ENCODE data around the gene USP17L18. TPM values are rescaled to one million over a fixed set of nuclear protein-coding genes. Genes with fewer than 3 reads are reported as not detected.

USP17L18 gene
- total RNA-seq, result not detected in 2 replicates

GRCh38 chr4:9247953-9248680 lies at the start of gene USP17L18:
USP17L18 (plus strand) TSS chr4:9248630; CDS start chr4:9248630, 0 bp downstream.

DNA sequence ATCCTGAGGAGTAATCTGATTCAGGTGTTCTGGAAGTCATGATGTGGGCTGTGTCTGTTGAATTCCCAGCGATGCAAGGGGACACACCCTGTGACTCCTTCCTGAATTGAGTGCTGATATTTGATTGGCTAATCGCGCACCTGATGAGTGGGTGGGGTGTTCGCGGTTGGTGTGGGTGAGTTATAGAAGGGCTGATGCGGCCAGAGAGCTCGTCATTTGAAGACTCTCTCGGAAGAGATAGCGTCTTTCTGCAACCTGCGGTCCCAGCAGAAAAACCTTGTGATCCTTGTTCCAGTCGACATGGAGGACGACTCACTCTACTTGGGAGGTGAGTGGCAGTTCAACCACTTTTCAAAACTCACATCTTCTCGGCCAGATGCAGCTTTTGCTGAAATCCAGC lies 38.1 kb upstream of the USP17L18 start, which contains the start of gene USP17L10:
TSS of gene USP17L10 (plus strand) at position 301 of the 400 bp plus-strand sequence. CDS start at position 301, 0 bp downstream.

DNA sequence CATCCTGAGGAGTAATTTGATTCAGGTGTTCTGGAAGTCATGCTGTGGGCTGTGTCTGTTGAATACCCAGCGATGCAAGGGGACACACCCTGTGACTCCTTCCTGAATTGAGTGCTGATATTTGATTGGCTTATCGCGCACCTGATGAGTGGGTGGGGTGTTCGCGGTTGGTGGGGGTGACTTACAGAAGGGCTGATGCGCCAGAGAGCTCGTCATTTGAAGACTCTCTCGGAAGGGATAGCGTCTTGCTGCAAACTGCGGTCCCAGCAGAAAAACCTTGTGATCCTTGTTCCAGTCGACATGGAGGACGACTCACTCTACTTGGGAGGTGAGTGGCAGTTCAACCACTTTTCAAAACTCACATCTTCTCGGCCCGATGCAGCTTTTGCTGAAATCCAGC lies 33.3 kb upstream of the USP17L18 start, which contains the start of gene USP17L11:
TSS of gene USP17L11 (plus strand) at position 301 of the 400 bp plus-strand sequence. CDS start at position 301, 0 bp downstream.

GRCh38 chr4:9219852-9220251 lies 28.6 kb upstream of the USP17L18 start, which contains the start of gene USP17L12:
USP17L12 (plus strand) TSS chr4:9220152; CDS start chr4:9220152, 0 bp downstream.

GRCh38 chr4:9224596-9224995 lies 23.8 kb upstream of the USP17L18 start, which contains the start of gene USP17L13:
USP17L13 (plus strand) TSS chr4:9224896; CDS start chr4:9224896, 0 bp downstream.

DNA sequence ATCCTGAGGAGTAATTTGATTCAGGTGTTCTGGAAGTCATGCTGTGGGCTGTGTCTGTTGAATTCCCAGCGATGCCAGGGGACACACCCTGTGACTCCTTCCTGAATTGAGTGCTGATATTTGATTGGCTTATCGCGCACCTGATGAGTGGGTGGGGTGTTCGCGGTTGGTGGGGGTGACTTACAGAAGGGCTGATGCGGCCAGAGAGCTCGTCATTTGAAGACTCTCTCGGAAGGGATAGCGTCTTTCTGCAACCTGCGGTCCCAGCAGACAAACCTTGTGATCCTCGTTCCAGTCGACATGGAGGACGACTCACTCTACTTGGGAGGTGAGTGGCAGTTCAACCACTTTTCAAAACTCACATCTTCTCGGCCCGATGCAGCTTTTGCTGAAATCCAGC lies 14.3 kb upstream of the USP17L18 start, which contains the start of gene USP17L15:
TSS of gene USP17L15 (plus strand) at position 301 of the 400 bp plus-strand sequence. CDS start at position 301, 0 bp downstream.

DNA sequence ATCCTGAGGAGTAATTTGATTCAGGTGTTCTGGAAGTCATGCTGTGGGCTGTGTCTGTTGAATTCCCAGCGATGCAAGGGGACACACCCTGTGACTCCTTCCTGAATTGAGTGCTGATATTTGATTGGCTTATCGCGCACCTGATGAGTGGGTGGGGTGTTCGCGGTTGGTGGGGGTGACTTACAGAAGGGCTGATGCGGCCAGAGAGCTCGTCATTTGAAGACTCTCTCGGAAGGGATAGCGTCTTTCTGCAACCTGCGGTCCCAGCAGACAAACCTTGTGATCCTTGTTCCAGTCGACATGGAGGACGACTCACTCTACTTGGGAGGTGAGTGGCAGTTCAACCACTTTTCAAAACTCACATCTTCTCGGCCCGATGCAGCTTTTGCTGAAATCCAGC lies 4.9 kb upstream of the USP17L18 start, which contains the start of gene USP17L17:
TSS of gene USP17L17 (plus strand) at position 301 of the 400 bp plus-strand sequence. CDS start at position 301, 0 bp downstream.

GRCh38 chr4:9253078-9253477 lies 4.6 kb downstream of the USP17L18 start, which contains the start of gene USP17L19:
USP17L19 (plus strand) TSS chr4:9253378; CDS start chr4:9253378, 0 bp downstream.

DNA sequence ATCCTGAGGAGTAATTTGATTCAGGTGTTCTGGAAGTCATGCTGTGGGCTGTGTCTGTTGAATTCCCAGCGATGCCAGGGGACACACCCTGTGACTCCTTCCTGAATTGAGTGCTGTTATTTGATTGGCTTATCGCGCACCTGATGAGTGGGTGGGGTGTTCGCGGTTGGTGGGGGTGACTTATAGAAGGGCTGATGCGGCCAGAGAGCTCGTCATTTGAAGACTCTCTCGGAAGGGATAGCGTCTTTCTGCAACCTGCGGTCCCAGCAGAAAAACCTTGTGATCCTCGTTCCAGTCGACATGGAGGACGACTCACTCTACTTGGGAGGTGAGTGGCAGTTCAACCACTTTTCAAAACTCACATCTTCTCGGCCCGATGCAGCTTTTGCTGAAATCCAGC lies 9.4 kb downstream of the USP17L18 start, which contains the start of gene USP17L20:
TSS of gene USP17L20 (plus strand) at position 301 of the 400 bp plus-strand sequence. CDS start at position 301, 0 bp downstream.

DNA sequence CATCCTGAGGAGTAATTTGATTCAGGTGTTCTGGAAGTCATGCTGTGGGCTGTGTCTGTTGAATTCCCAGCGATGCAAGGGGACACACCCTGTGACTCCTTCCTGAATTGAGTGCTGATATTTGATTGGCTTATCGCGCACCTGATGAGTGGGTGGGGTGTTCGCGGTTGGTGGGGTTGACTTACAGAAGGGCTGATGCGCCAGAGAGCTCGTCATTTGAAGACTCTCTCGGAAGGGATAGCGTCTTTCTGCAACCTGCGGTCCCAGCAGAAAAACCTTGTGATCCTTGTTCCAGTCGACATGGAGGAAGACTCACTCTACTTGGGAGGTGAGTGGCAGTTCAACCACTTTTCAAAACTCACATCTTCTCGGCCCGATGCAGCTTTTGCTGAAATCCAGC lies 14.1 kb downstream of the USP17L18 start, which contains the start of gene USP17L21:
TSS of gene USP17L21 (plus strand) at position 301 of the 400 bp plus-strand sequence. CDS start at position 301, 0 bp downstream.

DNA sequence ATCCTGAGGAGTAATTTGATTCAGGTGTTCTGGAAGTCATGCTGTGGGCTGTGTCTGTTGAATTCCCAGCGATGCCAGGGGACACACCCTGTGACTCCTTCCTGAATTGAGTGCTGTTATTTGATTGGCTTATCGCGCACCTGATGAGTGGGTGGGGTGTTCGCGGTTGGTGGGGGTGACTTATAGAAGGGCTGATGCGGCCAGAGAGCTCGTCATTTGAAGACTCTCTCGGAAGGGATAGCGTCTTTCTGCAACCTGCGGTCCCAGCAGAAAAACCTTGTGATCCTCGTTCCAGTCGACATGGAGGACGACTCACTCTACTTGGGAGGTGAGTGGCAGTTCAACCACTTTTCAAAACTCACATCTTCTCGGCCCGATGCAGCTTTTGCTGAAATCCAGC lies 18.9 kb downstream of the USP17L18 start, which contains the start of gene USP17L22:
TSS of gene USP17L22 (plus strand) at position 301 of the 400 bp plus-strand sequence. CDS start at position 301, 0 bp downstream.

Other genes starting within 250 kb of the USP17L18 start
- not detected in 2 replicates for gene FAM90A26, start 78.2 kb upstream of the USP17L18 start, total RNA-seq
- gene USP17L10, start 38.0 kb upstream of the USP17L18 start, total RNA-seq, result not detected in 2 replicates
- not detected in 2 replicates for gene USP17L11, start 33.2 kb upstream of the USP17L18 start, total RNA-seq
- not detected in 2 replicates for gene USP17L12, start 28.5 kb upstream of the USP17L18 start, total RNA-seq
- not detected in 2 replicates for gene USP17L13, start 23.7 kb upstream of the USP17L18 start, total RNA-seq
- gene USP17L15, start 14.2 kb upstream of the USP17L18 start, total RNA-seq, result not detected in 2 replicates
- not detected in 2 replicates for gene USP17L17, start 4.8 kb upstream of the USP17L18 start, total RNA-seq
- not detected in 2 replicates for gene USP17L19, start 4.7 kb downstream of the USP17L18 start, total RNA-seq
- not detected in 2 replicates for gene USP17L20, start 9.5 kb downstream of the USP17L18 start, total RNA-seq
- not detected in 2 replicates for gene USP17L21, start 14.2 kb downstream of the USP17L18 start, total RNA-seq
- gene USP17L22, start 19.0 kb downstream of the USP17L18 start, total RNA-seq, result not detected in 2 replicates
- gene USP17L24, start 76.5 kb downstream of the USP17L18 start, total RNA-seq, result not detected in 2 replicates
- gene USP17L25, start 81.3 kb downstream of the USP17L18 start, total RNA-seq, result not detected in 2 replicates
- not detected in 2 replicates for gene USP17L26, start 86.0 kb downstream of the USP17L18 start, total RNA-seq
- gene USP17L5, start 90.8 kb downstream of the USP17L18 start, total RNA-seq, result not detected in 2 replicates
- not detected in 2 replicates for gene USP17L27, start 95.5 kb downstream of the USP17L18 start, total RNA-seq
- gene USP17L28, start 100.3 kb downstream of the USP17L18 start, total RNA-seq, result not detected in 2 replicates
- gene USP17L29, start 105.0 kb downstream of the USP17L18 start, total RNA-seq, result not detected in 2 replicates
- gene USP17L30, start 114.5 kb downstream of the USP17L18 start, total RNA-seq, result not detected in 2 replicates
- gene DEFB131A, start 195.8 kb downstream of the USP17L18 start, total RNA-seq, result not detected in 2 replicates